Measurements from ENCODE around the gene PTPRG. TPM values are rescaled to one million over a fixed set of nuclear protein-coding genes. Genes with fewer than 3 reads are reported as not detected.

The PTPRG gene
- total RNA-seq, 2 donors from 2014 or later, result 23.9 to 31.6 TPM

GRCh38 chr3:61943975-61944374, 382.6 kb downstream of the PTPRG start:
- Histone ChIP-seq H3K27me3 (no peaks in the 10 kb centered on the region), H3K36me3 (replicated peaks in 1 of 2; ENCODE audit: insufficient read depth in 1 of 2, low read depth in 2 of 2) (no peaks in the 10 kb centered on the region), H3K9me3 (no peaks in the 10 kb centered on the region), H3K4me3 (no peak overlapping the region), H3K4me1 (peaks cover 3% of the 10 kb centered on the region), H3K27ac (no peak overlapping the region)
- 95 to 96% methylated on average over 4 of the region's 4 CpGs for WGBS, 2 donors
- ATAC-seq (no peak), DNase-seq (no peak)
- no peak for TF ChIP-seq POLR2A (IDR thresholded peaks at IDR 0.05)
- intact Hi-C loops (cut with DNase I), result no loop called here

DNA sequence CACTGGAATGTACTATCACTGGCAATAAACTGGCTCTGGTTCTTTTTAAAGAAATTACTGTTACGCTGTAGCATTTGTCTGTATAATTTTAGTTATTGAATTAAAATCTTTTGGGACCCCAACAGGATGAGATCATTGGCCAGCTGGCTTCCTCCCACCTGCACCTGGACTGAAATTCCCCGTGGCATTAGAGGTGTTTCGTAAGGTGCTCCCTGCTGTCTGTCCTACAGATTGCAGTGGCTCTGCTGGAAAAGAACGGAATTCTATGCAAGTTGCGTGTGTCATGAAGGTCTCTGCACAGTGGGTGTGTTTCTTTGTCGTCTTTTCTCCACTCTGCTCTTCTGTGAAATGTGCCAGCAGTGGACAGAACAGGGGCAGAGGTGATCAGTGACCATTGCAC, 383.4 kb downstream of the PTPRG start:
- intact Hi-C loops (cut with DNase I), result no loop called here
- DNase-seq (no peak), ATAC-seq (no peak)
- H3K36me3 ChIP-seq (replicated peaks in 1 of 2; ENCODE audit: insufficient read depth in 1 of 2, low read depth in 2 of 2), result no peaks in the 10 kb centered on the region
- no peaks in the 10 kb centered on the region for H3K4me1 ChIP-seq
- H3K27me3 ChIP-seq, result no peaks in the 10 kb centered on the region
- no peaks in the 10 kb centered on the region for H3K9me3 ChIP-seq
- H3K27ac ChIP-seq, result no peak overlapping the region
- 95 to 96% methylated on average over 6 of the region's 6 CpGs for WGBS, 2 donors
- TF ChIP-seq POLR2A (IDR thresholded peaks at IDR 0.05) (no peak), CTCF (IDR thresholded peaks at IDR 0.05) (no peak)
- no peak overlapping the region for H3K4me3 ChIP-seq

DNA sequence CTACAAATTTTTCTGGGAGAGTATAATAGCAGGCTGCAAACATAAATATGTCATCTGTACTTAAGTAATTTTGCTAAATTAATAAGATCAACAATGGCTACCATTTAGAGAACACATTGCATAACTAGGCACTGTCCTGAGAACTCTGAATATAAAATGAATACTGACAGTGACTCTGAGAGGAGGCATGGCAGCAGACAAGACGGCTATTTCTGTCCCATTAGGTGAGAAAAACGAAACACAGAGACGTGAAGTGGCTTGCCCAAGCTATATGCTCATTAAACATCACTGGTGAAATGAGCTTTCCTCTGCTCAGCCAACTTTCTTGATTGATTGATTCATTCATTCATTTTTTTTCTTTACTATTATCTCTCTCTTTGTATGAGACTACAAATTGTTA, 384.3 kb downstream of the PTPRG start:
- no peaks in the 10 kb centered on the region for H3K4me1 ChIP-seq
- no peak overlapping the region for H3K4me3 ChIP-seq
- 58 to 59% methylated on average over 3 of the region's 3 CpGs for WGBS, 2 donors
- intact Hi-C loops (cut with DNase I), result no loop called here
- ATAC-seq (no peak), DNase-seq (no peak)
- no peaks in the 10 kb centered on the region for H3K9me3 ChIP-seq
- H3K27me3 ChIP-seq, result no peaks in the 10 kb centered on the region
- H3K27ac ChIP-seq, result no peak overlapping the region
- TF ChIP-seq POLR2A (IDR thresholded peaks at IDR 0.05), result no peak
- no peak for TF ChIP-seq CTCF (IDR thresholded peaks at IDR 0.05)
- no peaks in the 10 kb centered on the region for H3K36me3 ChIP-seq (replicated peaks in 1 of 2; ENCODE audit: insufficient read depth in 1 of 2, low read depth in 2 of 2)

GRCh38 chr3:61946570-61947324, 385.4 kb downstream of the PTPRG start:
- TF ChIP-seq CTCF (IDR thresholded peaks at IDR 0.05), result no peak
- TF ChIP-seq POLR2A (IDR thresholded peaks at IDR 0.05), result no peak
- Histone ChIP-seq H3K4me3 (no peak overlapping the region), H3K27me3 (no peaks in the 10 kb centered on the region), H3K4me1 (no peaks in the 10 kb centered on the region), H3K27ac (no peak overlapping the region), H3K36me3 (replicated peaks in 1 of 2; ENCODE audit: insufficient read depth in 1 of 2, low read depth in 2 of 2) (no peaks in the 10 kb centered on the region), H3K9me3 (no peaks in the 10 kb centered on the region)
- ATAC-seq (no peak), DNase-seq (no peak)
- WGBS, 2 donors, result 74 to 75% methylated on average over 7 of the region's 7 CpGs
- intact Hi-C loops (cut with DNase I), result no loop called here

DNA sequence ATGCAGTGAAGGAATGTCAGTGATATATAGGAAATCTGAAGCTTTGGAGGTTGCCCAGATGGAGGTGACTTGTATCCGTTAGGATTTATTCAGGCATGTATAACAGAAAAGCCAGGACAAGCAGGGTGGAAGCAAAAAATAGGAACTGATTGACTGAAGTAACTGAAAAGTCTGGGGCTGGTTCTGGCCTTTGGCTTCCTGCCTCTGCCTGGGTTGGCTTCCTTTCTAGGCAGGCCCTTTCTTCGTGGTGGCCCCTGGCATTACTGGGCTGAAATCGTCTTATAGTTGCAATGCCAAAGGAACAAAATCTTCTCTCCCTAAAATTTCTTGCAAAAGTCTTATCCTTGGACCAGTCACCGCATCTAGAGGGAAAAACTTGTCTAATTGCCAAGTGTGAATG, 386.1 kb downstream of the PTPRG start:
- DNase-seq (no peak), ATAC-seq (no peak)
- WGBS, 2 donors, result 77 to 84% methylated on average over 4 of the region's 4 CpGs
- no peaks in the 10 kb centered on the region for H3K36me3 ChIP-seq (replicated peaks in 1 of 2; ENCODE audit: insufficient read depth in 1 of 2, low read depth in 2 of 2)
- intact Hi-C loops (cut with DNase I), result no loop called here
- no peak overlapping the region for H3K27ac ChIP-seq
- no peaks in the 10 kb centered on the region for H3K27me3 ChIP-seq
- H3K4me3 ChIP-seq, result no peak overlapping the region
- H3K9me3 ChIP-seq, result no peaks in the 10 kb centered on the region
- no peak for TF ChIP-seq POLR2A (IDR thresholded peaks at IDR 0.05)
- no peak for TF ChIP-seq CTCF (IDR thresholded peaks at IDR 0.05)
- H3K4me1 ChIP-seq, result no peaks in the 10 kb centered on the region

All from body of pancreas (tissue), 4 donors.